ENCODE measurements around the gene GMEB1.
"Not testable (repeated sequence)": the region's sequence is repeated elsewhere in the genome, so short reads cannot be mapped to it uniquely, and the experiment has no call there.

GMEB1 gene, protein sequence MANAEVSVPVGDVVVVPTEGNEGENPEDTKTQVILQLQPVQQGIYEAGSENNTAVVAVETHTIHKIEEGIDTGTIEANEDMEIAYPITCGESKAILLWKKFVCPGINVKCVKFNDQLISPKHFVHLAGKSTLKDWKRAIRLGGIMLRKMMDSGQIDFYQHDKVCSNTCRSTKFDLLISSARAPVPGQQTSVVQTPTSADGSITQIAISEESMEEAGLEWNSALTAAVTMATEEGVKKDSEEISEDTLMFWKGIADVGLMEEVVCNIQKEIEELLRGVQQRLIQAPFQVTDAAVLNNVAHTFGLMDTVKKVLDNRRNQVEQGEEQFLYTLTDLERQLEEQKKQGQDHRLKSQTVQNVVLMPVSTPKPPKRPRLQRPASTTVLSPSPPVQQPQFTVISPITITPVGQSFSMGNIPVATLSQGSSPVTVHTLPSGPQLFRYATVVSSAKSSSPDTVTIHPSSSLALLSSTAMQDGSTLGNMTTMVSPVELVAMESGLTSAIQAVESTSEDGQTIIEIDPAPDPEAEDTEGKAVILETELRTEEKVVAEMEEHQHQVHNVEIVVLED

DNA sequence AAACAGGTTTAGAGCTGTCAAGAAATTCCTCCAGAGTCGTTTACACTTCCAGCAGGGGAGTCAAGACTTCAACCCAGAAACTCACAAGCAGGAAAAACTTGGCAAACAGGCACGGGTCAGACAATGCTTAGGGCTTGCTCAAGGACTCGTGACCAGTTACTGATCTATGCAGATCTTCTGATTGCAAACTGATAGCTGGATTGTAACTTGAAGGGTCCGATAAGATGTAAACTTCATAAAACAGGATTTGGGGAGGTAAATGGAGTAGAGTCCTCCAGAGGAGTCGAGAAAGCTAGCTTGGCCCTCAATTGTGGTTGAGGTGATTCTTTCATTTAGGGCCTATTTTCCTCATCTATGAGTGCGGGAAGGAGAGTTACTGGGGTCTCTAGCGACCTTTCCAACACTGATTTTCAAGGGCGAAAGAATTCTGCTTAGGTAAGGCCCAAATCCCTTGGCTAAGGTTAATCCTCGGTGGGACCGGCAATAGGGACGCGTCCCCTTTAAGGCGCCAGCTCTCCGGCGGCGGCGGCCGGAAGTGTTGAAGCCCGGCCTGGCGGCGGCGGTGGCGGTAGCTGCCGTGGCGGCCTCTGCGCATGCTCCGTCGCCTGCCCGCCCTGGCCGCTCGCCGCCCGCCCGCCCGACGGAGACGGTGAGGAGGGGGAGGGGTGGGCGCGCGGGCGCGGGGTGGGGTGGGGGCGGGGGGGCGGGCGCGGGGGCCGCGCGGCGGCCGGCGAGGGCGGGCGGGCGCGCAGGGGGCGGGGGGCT, at the start of gene GMEB1:
GMEB1 (plus strand) TSS at position 594 of the 765 bp plus-strand sequence. CDS start 14,829 bp downstream, outside the sequence.
- H3K9me3 Mint-ChIP-seq = no peaks in the 10 kb centered on the region
- peak within 1 kb of the TSS; percentile 98 for H3K27ac Mint-ChIP-seq
- H3K27me3 Mint-ChIP-seq = no peaks in the 10 kb centered on the region
- H3K36me3 Mint-ChIP-seq (ENCODE audit: low read depth) = peaks cover 4% of the 10 kb centered on the region
- H3K4me3 Mint-ChIP-seq = peak within 1 kb of the TSS; percentile 92
- H3K4me1 Mint-ChIP-seq (ENCODE audit: low read depth) = peaks cover 15% of the 10 kb centered on the region

DNA sequence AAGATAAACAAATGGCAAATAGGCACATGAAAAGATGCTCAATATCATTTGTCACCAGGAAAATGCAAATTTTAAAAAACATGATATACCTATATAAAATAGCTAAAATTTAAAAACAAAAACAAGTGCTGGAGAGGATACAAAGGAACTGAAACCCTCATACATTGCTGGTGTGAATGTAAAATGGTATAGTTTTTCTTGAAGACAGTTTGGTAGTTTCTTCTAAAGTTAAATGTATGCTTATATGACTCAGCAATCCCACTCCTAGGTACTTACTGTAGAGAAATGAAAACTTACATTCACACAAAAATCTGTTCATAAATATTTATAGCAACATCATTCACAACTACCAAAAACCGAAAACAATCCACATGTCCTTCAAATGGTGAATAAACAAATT, 36.9 kb upstream of the GMEB1 start:
- Mint-ChIP-seq H3K27me3 (no peaks in the 10 kb centered on the region), H3K4me1 (ENCODE audit: low read depth) (peaks cover 11% of the 10 kb centered on the region), H3K36me3 (ENCODE audit: low read depth) (no peaks in the 10 kb centered on the region), H3K9me3 (no peaks in the 10 kb centered on the region), H3K4me3 (no peak overlapping the region), H3K27ac (no peak overlapping the region)

DNA sequence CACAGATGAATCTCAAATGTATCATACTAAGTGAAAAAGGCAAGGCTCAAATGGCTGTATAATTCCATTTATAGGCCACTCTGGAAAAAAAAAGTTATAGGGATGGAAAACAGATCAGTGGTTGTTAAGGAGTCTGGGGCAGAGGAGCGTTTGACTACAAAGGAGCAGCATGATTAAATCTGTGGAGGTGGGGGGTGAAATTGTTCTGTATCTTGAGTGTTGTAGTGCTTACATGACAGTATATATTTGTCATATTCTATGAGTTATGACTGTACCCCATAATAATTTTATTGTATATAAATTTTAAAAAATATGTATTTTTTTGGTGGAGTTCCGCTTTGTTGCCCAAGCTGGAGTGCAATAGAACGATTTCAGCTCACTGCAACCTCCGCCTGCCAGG, 36.0 kb upstream of the GMEB1 start:
- no peaks in the 10 kb centered on the region for H3K36me3 Mint-ChIP-seq (ENCODE audit: low read depth)
- H3K27ac Mint-ChIP-seq = no peak overlapping the region
- no peaks in the 10 kb centered on the region for H3K27me3 Mint-ChIP-seq
- no peaks in the 10 kb centered on the region for H3K9me3 Mint-ChIP-seq
- peaks cover 12% of the 10 kb centered on the region for H3K4me1 Mint-ChIP-seq (ENCODE audit: low read depth)
- H3K4me3 Mint-ChIP-seq = no peak overlapping the region

DNA sequence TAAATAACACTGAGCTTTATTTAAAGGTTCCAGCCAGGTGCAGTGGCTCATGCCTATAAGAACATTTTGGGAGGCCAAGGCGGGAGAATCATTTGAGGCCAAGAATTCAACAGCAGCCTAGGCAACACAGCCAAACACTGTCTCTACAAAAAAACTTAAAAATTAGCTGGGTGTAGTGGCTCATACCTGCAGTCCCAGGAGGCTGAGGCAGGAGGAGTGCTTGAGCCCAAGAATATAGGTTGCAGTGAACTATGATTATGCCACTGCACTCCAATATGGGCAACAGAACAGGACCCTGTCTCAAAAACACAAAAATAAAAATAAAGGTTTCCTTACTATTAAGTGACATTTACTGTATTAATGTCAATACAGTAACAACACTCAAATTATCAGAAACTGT, 27.8 kb upstream of the GMEB1 start:
- peaks cover 55% of the 10 kb centered on the region for H3K4me1 Mint-ChIP-seq (ENCODE audit: low read depth)
- H3K27me3 Mint-ChIP-seq = no peaks in the 10 kb centered on the region
- H3K4me3 Mint-ChIP-seq = peak overlapping the region; percentile 99
- H3K9me3 Mint-ChIP-seq = no peaks in the 10 kb centered on the region
- H3K27ac Mint-ChIP-seq = no peak overlapping the region
- H3K36me3 Mint-ChIP-seq (ENCODE audit: low read depth) = peaks cover 7% of the 10 kb centered on the region

- peaks cover 60% of the 10 kb centered on the region for H3K4me1 Mint-ChIP-seq (ENCODE audit: low read depth)
- H3K27ac Mint-ChIP-seq = peak overlapping the region; percentile 97
- H3K9me3 Mint-ChIP-seq = no peaks in the 10 kb centered on the region
- H3K27me3 Mint-ChIP-seq = no peaks in the 10 kb centered on the region
- H3K36me3 Mint-ChIP-seq (ENCODE audit: low read depth) = peaks cover 7% of the 10 kb centered on the region
- H3K4me3 Mint-ChIP-seq = peak overlapping the region; percentile 99
Measured at GRCh38 chr1:28642056-28642846, 26.3 kb upstream of the GMEB1 start.

- Mint-ChIP-seq H3K36me3 (ENCODE audit: low read depth) (peaks cover 7% of the 10 kb centered on the region), H3K27ac (peak within 1 kb of the TSS; percentile 97), H3K27me3 (no peaks in the 10 kb centered on the region), H3K9me3 (no peaks in the 10 kb centered on the region), H3K4me1 (ENCODE audit: low read depth) (peaks cover 66% of the 10 kb centered on the region), H3K4me3 (peak within 1 kb of the TSS; percentile 99)
Measured at GRCh38 chr1:28642847-28643635, 25.5 kb upstream of the GMEB1 start, which contains the start of gene TAF12. Gene TAF12 (minus strand): TSS chr1:28643067. CDS start chr1:28622081, 20,986 bp downstream.

DNA sequence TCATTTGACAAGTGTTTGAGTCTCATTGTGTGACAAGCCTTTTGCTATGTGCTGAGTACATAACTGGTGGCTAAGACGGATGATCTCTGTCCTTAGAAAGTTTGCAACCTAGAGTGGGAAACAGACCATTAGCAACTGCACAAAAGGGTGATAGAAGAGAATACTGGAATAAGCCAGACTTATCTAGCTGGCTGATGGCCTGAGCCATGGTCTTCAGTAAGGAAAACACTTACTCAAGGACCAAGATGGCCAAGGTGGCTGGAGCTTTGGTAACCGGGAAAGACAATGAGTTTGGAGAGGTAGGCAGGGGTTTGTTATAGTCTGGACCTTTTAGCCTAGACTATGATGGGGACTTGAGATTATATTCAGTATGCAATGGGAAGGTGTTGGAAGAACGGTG, 24.1 kb upstream of the GMEB1 start:
- Mint-ChIP-seq H3K4me3 (peak overlapping the region; percentile 99), H3K27ac (peak overlapping the region; percentile 97), H3K36me3 (ENCODE audit: low read depth) (peaks cover 7% of the 10 kb centered on the region), H3K4me1 (ENCODE audit: low read depth) (peaks cover 80% of the 10 kb centered on the region), H3K27me3 (no peaks in the 10 kb centered on the region), H3K9me3 (no peaks in the 10 kb centered on the region)

- peaks cover 75% of the 10 kb centered on the region for H3K4me1 Mint-ChIP-seq (ENCODE audit: low read depth)
- H3K27ac Mint-ChIP-seq; H3K27me3 Mint-ChIP-seq; H3K36me3 Mint-ChIP-seq (ENCODE audit: low read depth); H3K4me3 Mint-ChIP-seq; H3K9me3 Mint-ChIP-seq: not testable (repeated sequence)
Measured at GRCh38 chr1:28645406-28645805, 23.2 kb upstream of the GMEB1 start.

DNA sequence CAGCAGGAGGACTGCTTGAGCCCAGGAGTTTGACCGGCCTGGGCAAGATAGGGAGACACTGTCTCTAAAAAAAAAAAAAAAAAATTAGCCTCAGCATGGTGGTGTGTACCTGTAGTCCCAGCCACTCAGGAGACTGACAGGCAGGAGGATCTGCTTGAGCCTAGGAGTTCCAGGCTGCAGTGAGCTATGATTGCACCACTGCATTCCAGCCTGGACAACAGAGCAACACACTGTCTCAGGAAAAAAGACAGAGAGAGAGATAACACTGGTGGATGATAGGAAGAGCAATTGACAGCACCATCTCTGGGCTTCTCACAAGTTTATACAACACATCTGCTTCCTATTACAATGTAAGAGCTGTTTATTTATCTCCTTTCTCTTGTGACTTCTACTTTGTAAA, 22.5 kb upstream of the GMEB1 start:
- H3K9me3 Mint-ChIP-seq = no peaks in the 10 kb centered on the region
- peaks cover 69% of the 10 kb centered on the region for H3K4me1 Mint-ChIP-seq (ENCODE audit: low read depth)
- H3K36me3 Mint-ChIP-seq (ENCODE audit: low read depth) = no peaks in the 10 kb centered on the region
- peak overlapping the region; percentile 61 for H3K27ac Mint-ChIP-seq
- H3K27me3 Mint-ChIP-seq = no peaks in the 10 kb centered on the region
- H3K4me3 Mint-ChIP-seq = no peak overlapping the region

GRCh38 chr1:28648008-28648473, 20.5 kb upstream of the GMEB1 start:
- H3K27me3 Mint-ChIP-seq = no peaks in the 10 kb centered on the region
- peak overlapping the region; percentile 99 for H3K27ac Mint-ChIP-seq
- no peaks in the 10 kb centered on the region for H3K9me3 Mint-ChIP-seq
- H3K36me3 Mint-ChIP-seq (ENCODE audit: low read depth) = no peaks in the 10 kb centered on the region
- peaks cover 50% of the 10 kb centered on the region for H3K4me1 Mint-ChIP-seq (ENCODE audit: low read depth)
- peak overlapping the region; percentile 91 for H3K4me3 Mint-ChIP-seq

DNA sequence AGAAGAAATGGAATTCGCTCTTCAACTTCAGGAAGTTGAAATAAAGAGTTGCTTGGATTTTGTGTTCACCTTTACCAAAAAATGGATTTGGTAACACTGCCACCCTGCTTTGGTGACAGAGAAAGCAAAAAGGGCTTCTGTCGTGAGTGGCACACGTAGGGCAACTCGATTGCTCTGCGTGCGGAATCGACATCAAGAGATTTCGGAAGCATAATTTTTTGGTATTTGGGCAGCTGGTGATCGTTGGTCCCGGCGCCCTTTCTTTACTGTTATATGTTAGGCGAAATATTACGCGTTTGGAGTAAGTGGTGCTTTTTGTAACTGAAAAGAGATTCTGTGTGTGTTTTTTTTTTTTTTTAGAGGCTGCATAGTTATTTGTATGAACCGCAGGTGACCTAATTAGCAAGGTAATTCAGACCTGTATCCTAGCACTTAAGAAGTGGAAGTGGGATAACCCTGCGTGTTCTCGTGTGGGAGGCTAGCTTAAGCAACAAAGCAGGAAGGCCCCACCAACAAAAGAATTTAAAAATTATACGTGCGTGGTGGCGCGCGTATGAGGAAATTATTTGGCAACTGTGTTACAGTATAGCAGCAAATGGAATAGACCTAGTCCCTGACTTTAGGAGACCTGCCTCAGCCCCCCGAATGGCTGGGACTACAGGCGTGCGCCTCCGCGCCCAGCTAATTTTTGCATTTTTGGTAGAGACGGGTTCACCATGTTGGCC, 19.9 kb upstream of the GMEB1 start, which contains the start of gene RNU11:
RNU11 (plus strand) TSS at position 127 of the 725 bp plus-strand sequence.
- Mint-ChIP-seq H3K9me3 (no peaks in the 10 kb centered on the region), H3K4me3 (peak within 1 kb of the TSS; percentile 91), H3K27me3 (no peaks in the 10 kb centered on the region), H3K4me1 (ENCODE audit: low read depth) (peaks cover 44% of the 10 kb centered on the region), H3K27ac (peak within 1 kb of the TSS; percentile 99), H3K36me3 (ENCODE audit: low read depth) (no peaks in the 10 kb centered on the region)

DNA sequence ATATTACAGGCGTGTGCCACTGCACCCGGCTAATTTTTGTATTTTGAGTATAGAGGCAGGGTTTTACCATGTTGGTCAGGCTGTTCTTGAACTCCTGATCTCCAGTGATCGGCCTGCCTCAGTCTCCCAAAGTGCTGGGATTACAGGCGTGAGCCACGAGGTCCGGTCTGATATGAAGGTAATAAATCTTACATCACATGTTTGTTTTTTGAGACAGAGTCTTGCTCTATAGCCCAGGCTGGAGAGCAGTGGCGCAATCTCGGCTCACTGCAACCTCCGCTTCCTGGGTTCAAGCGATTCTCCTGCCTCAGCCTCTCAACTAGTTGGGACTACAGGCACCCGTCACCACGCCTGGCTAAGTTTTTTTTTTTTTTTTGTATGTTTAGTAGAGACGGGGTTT, 15.5 kb upstream of the GMEB1 start:
- H3K36me3 Mint-ChIP-seq (ENCODE audit: low read depth); H3K27ac Mint-ChIP-seq; H3K4me3 Mint-ChIP-seq; H3K27me3 Mint-ChIP-seq; H3K9me3 Mint-ChIP-seq: not testable (repeated sequence)
- H3K4me1 Mint-ChIP-seq (ENCODE audit: low read depth) = peaks cover 15% of the 10 kb centered on the region

- not testable (repeated sequence) for H3K4me1 Mint-ChIP-seq (ENCODE audit: low read depth); H3K4me3 Mint-ChIP-seq; H3K36me3 Mint-ChIP-seq (ENCODE audit: low read depth); H3K9me3 Mint-ChIP-seq; H3K27ac Mint-ChIP-seq; H3K27me3 Mint-ChIP-seq
Measured at GRCh38 chr1:28653870-28654269, 14.7 kb upstream of the GMEB1 start.
